Measurements from ENCODE around the gene SIX4. TPM values are rescaled to one million over a fixed set of nuclear protein-coding genes. Genes with fewer than 3 reads are reported as not detected.

The SIX4 gene
- polyA plus RNA-seq, 3 donors = not detected

- H4K20me1 ChIP-seq (ENCODE audit: insufficient read depth, low read length) = no peaks in the 10 kb centered on the region
- H3K27ac ChIP-seq (ENCODE audit: low read depth in 1 of 2, low read length in 2 of 2) = no peak overlapping the region
- no peak overlapping the region for H3K4me2 ChIP-seq (replicated peaks; ENCODE audit: extremely low read depth, low read length, poor library complexity, severe bottlenecking)
- DNase-seq = no peak
- H3K4me1 ChIP-seq (ENCODE audit: control insufficient read depth in 1 of 2, insufficient read depth in 2 of 2, low read length in 2 of 2) = no peaks in the 10 kb centered on the region
- H3K79me2 ChIP-seq (ENCODE audit: insufficient read depth, low read length) = no peaks in the 10 kb centered on the region
- no peaks in the 10 kb centered on the region for H3K36me3 ChIP-seq (replicated peaks in 1 of 2; ENCODE audit: control insufficient read depth in 1 of 2, insufficient read depth in 2 of 2, low read length in 2 of 2)
- H3K4me1 Mint-ChIP-seq = peaks cover 3% of the 10 kb centered on the region
- peaks cover 0 to 6% of the 10 kb centered on the region in 2 donors for H3K9me3 ChIP-seq (replicated peaks in 1 of 2; ENCODE audit: control insufficient read depth in 1 of 2, insufficient read depth in 1 of 2, low read length in 2 of 2)
- no peak overlapping the region for H3K4me3 ChIP-seq (replicated peaks in 1 of 3; ENCODE audit: low read depth in 2 of 3, low read length in 3 of 3)
- no peak overlapping the region for H3K4me3 Mint-ChIP-seq
- no peaks in the 10 kb centered on the region for H3K36me3 Mint-ChIP-seq
- intact Hi-C loops (cut with micrococcal nuclease) = no loop called here
- H2AFZ ChIP-seq (ENCODE audit: insufficient read depth, low read depth, low read length, poor library complexity, severe bottlenecking) = no peak overlapping the region
- H3K9ac ChIP-seq (ENCODE audit: insufficient read depth, low read length, poor library complexity, severe bottlenecking) = no peak overlapping the region
- H3K27ac Mint-ChIP-seq = no peak overlapping the region
- H3K9me3 Mint-ChIP-seq = peaks cover 0 to 16% (median 7%) of the 10 kb centered on the region in 7 donors
- no peak for TF ChIP-seq CTCF (IDR thresholded peaks at IDR 0.05)
- H3K27me3 ChIP-seq (ENCODE audit: control insufficient read depth in 2 of 2, insufficient read depth in 2 of 2, low read length in 2 of 2) = peaks cover 0 to 2% of the 10 kb centered on the region in 2 donors
- H3K27me3 Mint-ChIP-seq (ENCODE audit: low read depth in 3 of 3) = peaks cover 6 to 21% (median 14%) of the 10 kb centered on the region in 3 donors
Measured at GRCh38 chr14:60681271-60681670, 42.9 kb downstream of the SIX4 start.

GRCh38 chr14:60680511-60680910, 43.6 kb downstream of the SIX4 start:
- Histone ChIP-seq H3K27ac (ENCODE audit: low read depth in 1 of 2, low read length in 2 of 2) (no peak overlapping the region), H3K36me3 (replicated peaks in 1 of 2; ENCODE audit: control insufficient read depth in 1 of 2, insufficient read depth in 2 of 2, low read length in 2 of 2) (no peaks in the 10 kb centered on the region), H4K20me1 (ENCODE audit: insufficient read depth, low read length) (no peaks in the 10 kb centered on the region), H3K4me1 (ENCODE audit: control insufficient read depth in 1 of 2, insufficient read depth in 2 of 2, low read length in 2 of 2) (no peaks in the 10 kb centered on the region), H3K9me3 (replicated peaks in 1 of 2; ENCODE audit: control insufficient read depth in 1 of 2, insufficient read depth in 1 of 2, low read length in 2 of 2) (peaks cover 0 to 6% of the 10 kb centered on the region in 2 donors), H3K27me3 (ENCODE audit: control insufficient read depth in 2 of 2, insufficient read depth in 2 of 2, low read length in 2 of 2) (peaks cover 0 to 2% of the 10 kb centered on the region in 2 donors), H3K79me2 (ENCODE audit: insufficient read depth, low read length) (no peaks in the 10 kb centered on the region), H3K4me2 (replicated peaks; ENCODE audit: extremely low read depth, low read length, poor library complexity, severe bottlenecking) (no peak overlapping the region), H2AFZ (ENCODE audit: insufficient read depth, low read depth, low read length, poor library complexity, severe bottlenecking) (no peak overlapping the region), H3K4me3 (replicated peaks in 1 of 3; ENCODE audit: low read depth in 2 of 3, low read length in 3 of 3) (no peak overlapping the region), H3K9ac (ENCODE audit: insufficient read depth, low read length, poor library complexity, severe bottlenecking) (no peak overlapping the region)
- DNase-seq = no peak
- TF ChIP-seq CTCF (IDR thresholded peaks at IDR 0.05) = no peak
- intact Hi-C loops (cut with micrococcal nuclease) = no loop called here
- no peaks in the 10 kb centered on the region for H3K36me3 Mint-ChIP-seq
- no CpG with 5 or more reads among the region's 3 CpGs for WGBS (ENCODE audit: insufficient coverage)
- H3K4me3 Mint-ChIP-seq = no peak overlapping the region
- no peak overlapping the region for H3K27ac Mint-ChIP-seq
- peaks cover 6 to 20% (median 14%) of the 10 kb centered on the region in 3 donors for H3K27me3 Mint-ChIP-seq (ENCODE audit: low read depth in 3 of 3)
- peaks cover 0 to 13% (median 7%) of the 10 kb centered on the region in 7 donors for H3K9me3 Mint-ChIP-seq
- H3K4me1 Mint-ChIP-seq = no peaks in the 10 kb centered on the region

Measured in CD14-positive monocyte (primary cell).